Mononuclear cell (primary cell): Measurements from ENCODE around the gene FBXW8. TPM values are rescaled to one million over a fixed set of nuclear protein-coding genes. Genes with fewer than 3 reads are reported as not detected.
"Not testable (repeated sequence)": the region's sequence is repeated elsewhere in the genome, so short reads cannot be mapped to it uniquely, and the experiment has no call there.

Experiments used
- H3K27me3 ChIP-seq: 2 replicates; pipeline ENCODE4 v1.6.0; 2011; ENCODE audit warnings: low read length, control low read depth; ENCODE audit not compliant: insufficient read depth
- H3K4me1 ChIP-seq: 2 replicates; pipeline ENCODE4 v1.5.1; 2011; ENCODE audit warnings: mild to moderate bottlenecking, low read length, control low read depth; ENCODE audit not compliant: insufficient read depth
- H3K4me3 ChIP-seq: 2 replicates; pipeline ENCODE4 v1.5.1; 2011; ENCODE audit warnings: mild to moderate bottlenecking, low read length, moderate library complexity
- H3K9me3 ChIP-seq: 2 replicates; pipeline ENCODE4 v1.5.1; 2011; ENCODE audit warnings: low read depth, mild to moderate bottlenecking, control low read depth, low read length
- total RNA-seq: library from RNA; depleted of rRNA; stranded (reverse); fragments of >200 nt; gene quantifications from one replicate; pipeline ENCODE4 v1.2.3, GENCODE V29; 2012

Gene FBXW8
- total RNA-seq, 1 donor, result 5.2 TPM

DNA sequence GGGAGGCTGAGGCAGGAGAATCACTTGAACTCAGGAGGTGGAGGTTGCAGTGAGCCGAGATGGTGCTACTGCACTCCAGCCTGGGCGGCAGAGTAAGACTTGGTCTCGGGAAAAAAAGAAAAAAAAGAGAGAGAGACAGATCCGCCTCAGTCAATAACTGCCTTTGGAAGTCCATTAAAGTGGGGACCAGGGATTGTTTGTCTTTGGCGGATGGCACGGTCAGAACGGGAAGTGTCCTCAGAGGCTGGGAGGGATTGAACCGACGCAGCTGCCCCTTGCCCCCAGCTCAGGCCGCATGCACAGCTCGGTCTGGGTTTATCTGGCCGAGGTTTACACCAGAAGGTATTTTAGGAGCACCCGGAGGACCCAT, 134.0 kb downstream of the FBXW8 start:
- Histone ChIP-seq H3K27me3 (no peaks in the 10 kb centered on the region), H3K9me3 (no peaks in the 10 kb centered on the region), H3K4me1 (peaks cover 11% of the 10 kb centered on the region), H3K4me3 (no peak overlapping the region)

DNA sequence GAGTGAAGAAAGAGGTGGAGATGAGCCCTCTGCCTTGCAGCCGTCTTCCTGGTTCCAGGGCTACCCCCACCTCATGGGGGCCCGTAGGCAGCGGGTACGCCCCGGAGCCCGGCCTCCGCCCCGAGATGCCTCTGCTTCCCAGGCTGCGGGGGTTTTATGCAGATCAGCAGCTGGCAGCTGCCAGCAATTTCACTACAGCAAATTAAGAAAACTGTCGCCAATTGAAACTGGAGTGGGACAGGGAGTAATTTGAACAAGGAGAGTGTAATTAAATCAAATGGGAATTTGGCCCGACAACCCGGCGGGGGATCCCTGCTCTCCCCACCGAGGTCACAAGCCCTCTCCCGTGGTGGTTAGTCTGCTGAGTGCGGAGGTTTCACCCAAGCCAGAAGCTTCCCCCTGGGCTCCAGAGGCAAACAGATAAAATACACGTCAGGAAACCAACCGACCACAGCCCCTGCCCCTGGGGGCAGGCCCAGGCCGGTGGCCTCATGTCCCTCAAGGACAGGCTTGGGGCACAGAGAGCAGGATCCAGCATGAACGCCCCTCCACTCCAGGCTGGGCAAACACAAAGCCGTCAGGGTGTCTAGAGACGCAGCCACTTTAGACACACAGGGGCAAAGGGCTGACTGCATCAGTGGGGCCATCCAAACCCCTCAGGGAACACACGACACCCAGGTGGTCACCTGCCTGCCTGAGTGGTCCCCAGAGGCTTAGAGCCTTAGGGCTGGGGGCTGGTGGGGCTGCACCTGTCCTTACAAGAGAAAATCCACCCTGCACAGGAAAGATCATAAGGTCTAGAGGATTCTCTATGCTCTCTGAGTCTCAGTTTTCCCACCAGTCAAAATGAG, 134.6 kb downstream of the FBXW8 start:
- Histone ChIP-seq H3K27me3 (no peaks in the 10 kb centered on the region), H3K9me3 (no peaks in the 10 kb centered on the region), H3K4me3 (no peak overlapping the region), H3K4me1 (peaks cover 6% of the 10 kb centered on the region)

DNA sequence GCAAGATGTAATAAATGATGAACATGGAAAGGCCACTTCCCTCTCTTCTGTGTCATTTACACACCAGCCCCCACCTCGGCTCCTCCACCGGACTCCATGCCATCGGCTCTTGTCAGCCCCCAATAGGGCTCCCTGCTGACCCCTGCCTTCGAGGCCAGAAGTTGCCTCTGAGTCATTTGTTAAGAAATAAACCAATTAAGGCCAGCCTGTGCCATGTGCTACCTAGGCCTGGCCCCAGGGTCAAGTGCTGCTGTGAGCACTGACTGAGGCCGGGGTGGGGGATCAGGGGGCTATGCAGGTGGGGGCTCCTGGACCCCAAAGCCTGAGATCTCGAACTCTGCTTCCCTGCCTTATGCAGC, 135.2 kb downstream of the FBXW8 start:
- Histone ChIP-seq H3K27me3 (no peaks in the 10 kb centered on the region), H3K4me3 (no peak overlapping the region), H3K4me1 (peaks cover 6% of the 10 kb centered on the region), H3K9me3 (no peaks in the 10 kb centered on the region)

DNA sequence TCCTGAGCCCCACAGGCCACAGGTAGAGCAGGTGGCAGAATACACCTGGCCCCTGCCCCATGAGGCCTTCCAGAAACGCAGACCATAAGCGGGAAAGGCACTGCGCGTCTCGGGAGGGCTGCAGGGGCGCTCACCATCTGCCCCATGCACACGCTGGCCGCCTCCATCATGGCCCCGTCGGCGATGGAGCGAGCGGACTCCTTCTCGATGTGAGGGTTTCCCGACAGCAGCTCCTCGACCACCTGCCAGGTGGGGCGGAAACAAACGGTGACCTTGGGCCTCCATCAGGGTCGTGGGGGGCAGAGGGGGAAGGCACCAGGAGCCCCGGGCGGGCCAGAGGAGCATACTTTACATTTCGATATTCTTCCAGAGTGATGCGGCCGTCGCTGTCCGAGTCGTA, 135.7 kb downstream of the FBXW8 start:
- H3K4me1 ChIP-seq, result peaks cover 6% of the 10 kb centered on the region
- no peak overlapping the region for H3K4me3 ChIP-seq
- no peaks in the 10 kb centered on the region for H3K9me3 ChIP-seq
- no peaks in the 10 kb centered on the region for H3K27me3 ChIP-seq

DNA sequence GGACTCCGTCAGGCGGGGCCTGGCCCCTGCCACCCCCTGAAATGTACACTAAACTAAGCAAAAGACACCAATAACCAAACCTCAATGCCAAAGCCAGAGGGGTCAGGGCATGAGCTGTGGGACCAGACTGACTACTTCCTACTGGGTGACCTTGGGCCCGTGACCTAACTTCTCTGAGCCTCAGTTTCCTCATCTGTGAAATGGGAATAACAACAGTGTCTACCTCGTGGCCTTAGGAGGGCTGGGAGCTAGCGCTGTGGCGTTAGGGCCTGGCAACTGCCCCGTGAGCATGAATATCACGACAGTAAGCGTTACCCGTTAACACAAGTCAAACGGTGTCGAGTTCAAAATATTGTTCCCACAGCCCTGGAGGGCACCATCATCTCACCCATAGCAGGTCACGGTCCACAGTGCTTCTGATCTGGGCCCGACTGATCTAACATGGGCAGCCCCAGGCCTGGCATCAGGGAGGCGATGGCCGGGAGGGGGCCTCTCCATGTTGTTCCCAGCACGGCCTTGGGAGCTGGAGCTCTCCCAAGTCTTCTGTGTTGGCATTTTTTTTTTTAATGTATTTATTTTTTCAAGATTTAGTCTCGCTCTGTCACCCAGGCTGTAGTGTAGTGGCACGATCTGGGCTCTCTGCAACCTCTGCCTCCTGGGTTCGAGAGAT, 136.2 kb downstream of the FBXW8 start:
- no peaks in the 10 kb centered on the region for H3K27me3 ChIP-seq
- no peak overlapping the region for H3K4me3 ChIP-seq
- H3K4me1 ChIP-seq, result peaks cover 8% of the 10 kb centered on the region
- H3K9me3 ChIP-seq, result no peaks in the 10 kb centered on the region

DNA sequence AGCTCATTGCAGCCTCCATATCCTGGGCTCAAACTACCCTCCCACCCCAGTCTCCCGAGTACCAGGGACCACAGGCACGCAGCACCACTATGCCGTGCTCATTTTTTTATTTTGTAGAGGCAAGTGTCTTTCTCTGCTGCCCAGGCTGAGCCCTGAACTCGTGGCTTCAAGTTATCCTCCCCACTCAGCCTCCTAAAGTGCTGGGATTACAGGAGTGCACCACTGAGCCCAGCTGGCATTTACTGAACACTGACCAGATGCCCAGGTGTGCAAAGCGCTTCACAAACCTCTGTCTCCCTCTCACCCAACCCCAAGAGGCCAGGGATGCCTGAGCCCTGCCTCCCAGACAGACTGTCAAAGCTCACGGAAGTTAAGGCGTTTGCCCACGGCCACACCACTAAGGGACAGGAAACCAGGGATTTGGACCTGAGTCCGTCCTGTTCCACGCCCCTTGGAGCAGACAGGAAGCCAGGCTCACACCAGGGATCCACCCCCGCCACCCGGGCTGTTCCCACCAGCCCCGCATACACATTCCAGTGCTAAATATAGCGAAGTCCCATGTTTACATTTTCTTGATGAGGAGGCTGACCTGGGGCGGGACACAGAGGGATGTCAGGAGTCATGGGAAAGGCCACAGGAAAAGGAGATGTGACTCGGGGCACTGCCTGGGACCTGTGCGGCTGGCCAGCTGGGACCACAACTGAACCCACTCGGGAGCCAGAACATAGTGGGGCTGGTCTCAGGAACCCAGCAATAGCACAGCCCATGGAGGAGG, 137.2 kb downstream of the FBXW8 start:
- Histone ChIP-seq H3K4me3 (no peak overlapping the region), H3K9me3 (no peaks in the 10 kb centered on the region), H3K4me1 (peaks cover 16% of the 10 kb centered on the region)

DNA sequence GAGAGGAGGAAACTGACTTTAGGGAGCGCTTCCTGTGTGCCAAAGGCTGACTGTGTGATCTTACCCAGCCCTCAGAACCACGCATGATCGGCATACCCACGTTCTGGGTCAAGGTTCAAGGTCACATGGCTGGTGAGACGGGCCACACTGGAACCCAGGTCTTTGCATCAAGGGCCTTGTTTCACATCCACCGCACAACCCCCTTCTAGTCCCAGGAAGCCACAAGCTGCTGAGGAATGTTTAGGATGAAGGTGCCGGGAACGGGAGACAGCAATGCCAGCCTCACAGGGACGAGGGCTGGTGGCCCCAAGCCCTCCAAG, 137.8 kb downstream of the FBXW8 start:
- Histone ChIP-seq H3K4me1 (peaks cover 20% of the 10 kb centered on the region), H3K4me3 (no peak overlapping the region), H3K9me3 (no peaks in the 10 kb centered on the region), H3K27me3 (no peaks in the 10 kb centered on the region)

More for the DNA sequence above, 137.2 kb downstream of the FBXW8 start:
- no peaks in the 10 kb centered on the region for H3K27me3 ChIP-seq

DNA sequence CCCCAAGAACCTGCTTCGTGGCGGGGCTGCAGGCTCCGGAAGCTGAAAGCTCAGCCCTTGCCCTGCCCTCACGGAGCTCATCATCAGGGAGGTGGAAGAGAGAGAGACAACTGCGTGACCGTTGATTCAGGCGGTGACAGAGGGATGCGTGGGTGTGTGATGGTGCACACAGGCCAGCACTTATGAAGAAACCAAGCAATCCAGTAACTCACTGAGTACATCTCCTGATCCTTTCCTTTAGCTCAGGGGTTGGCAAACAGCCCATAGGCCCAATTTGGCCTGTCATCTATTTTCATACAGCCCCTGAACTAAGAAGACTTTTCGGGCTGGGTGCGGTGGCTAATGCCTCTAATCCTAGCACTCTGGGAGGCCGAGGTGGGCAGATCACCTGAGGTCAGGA, 138.5 kb downstream of the FBXW8 start:
- H3K4me3 ChIP-seq, result no peak overlapping the region
- no peaks in the 10 kb centered on the region for H3K27me3 ChIP-seq
- H3K9me3 ChIP-seq, result no peaks in the 10 kb centered on the region
- peaks cover 23% of the 10 kb centered on the region for H3K4me1 ChIP-seq

DNA sequence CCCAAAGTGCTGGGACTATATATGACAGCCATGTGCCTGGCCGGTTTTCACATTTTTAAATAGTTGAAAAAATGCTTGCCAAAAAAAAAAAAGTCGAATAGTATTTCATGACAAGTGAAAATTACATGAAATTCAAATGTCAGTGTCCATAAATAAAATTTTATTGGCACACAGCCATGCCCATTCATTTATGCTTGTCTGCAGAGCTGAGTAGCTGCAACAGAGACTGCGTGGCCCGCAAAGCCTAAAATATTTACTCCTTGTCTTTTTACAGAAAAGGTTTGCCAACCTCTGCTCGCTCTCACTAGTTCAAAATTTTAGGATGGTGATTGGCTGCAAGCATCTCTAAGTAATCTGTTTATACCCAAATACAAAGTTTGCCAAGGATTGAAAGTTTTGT, 139.3 kb downstream of the FBXW8 start:
- Histone ChIP-seq H3K4me1 (peaks cover 23% of the 10 kb centered on the region), H3K9me3 (no peaks in the 10 kb centered on the region), H3K27me3 (no peaks in the 10 kb centered on the region), H3K4me3 (no peak overlapping the region)

DNA sequence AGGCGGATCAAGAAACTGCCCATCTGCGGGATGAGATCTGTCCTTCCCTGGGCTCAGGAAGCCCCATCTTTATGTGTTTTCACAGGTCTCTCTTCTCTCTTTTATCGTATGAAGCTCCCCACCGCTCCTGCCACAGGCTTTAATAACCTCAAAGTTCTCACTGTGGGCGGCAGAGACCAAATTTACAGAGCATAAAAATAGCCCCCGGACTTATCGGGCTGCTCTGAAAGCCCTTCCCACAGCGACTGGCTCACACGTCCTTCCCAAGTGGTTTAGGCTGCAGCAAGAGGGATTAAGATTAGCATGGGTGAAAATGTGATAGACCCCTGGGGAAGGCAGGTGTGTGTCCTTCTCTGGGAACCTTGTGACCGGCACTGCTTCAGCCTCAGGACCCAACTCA, 140.6 kb downstream of the FBXW8 start:
- Histone ChIP-seq H3K27me3 (no peaks in the 10 kb centered on the region), H3K4me3 (no peak overlapping the region), H3K4me1 (peaks cover 16% of the 10 kb centered on the region), H3K9me3 (no peaks in the 10 kb centered on the region)

DNA sequence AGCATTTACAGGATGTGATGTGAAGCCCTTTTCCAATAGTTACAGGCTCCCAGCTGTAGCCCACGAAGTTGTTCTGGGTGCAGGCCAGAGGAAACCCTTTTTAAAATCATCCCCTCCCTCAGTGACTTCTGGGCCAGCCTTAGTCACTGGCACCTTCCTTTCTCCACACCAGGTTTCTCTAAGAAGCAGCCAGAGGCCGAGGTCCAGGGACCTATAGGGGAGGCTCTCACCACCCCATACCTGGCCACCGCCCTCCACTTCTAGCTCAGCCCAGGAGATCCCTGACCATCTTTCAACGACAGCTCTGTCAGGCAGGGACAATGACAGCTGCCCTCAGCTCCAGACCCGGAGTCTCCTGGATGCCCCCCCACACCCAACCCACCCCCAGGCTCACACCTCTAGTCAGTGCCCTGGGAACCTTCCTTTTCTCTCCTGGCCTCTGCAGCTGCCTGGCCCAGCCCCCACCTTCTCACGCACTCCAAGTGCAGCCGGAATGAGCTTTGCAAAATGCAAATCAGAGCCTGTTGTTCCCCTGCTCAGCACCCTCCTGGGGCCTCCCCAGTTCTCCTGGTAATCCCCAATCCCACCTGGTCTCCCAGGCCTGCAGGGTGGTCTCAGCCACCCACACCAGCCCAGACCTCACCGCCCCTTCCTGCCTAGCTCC, 141.8 kb downstream of the FBXW8 start:
- no peaks in the 10 kb centered on the region for H3K9me3 ChIP-seq
- H3K4me3 ChIP-seq, result no peak overlapping the region
- H3K27me3 ChIP-seq, result no peaks in the 10 kb centered on the region
- H3K4me1 ChIP-seq, result peaks cover 21% of the 10 kb centered on the region

DNA sequence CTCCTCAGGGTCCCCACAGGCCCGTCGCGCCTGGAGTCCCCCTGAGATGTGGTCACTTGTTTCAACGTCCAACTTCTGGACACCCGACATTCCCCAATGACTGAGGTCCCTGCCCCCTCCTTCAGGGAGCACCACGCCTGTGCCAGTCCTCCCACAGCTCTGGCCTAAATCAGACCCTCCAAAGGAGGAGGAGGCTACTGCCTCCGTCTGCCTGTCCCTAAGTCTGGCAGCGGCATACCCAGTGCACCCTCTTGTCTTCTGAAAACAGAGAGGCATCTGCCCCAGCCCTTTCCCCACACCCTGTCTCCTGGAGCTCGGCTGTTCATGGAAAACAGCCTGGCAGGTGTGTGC, 142.3 kb downstream of the FBXW8 start:
- H3K4me1 ChIP-seq, result peaks cover 26% of the 10 kb centered on the region
- no peaks in the 10 kb centered on the region for H3K27me3 ChIP-seq
- no peak overlapping the region for H3K4me3 ChIP-seq
- no peaks in the 10 kb centered on the region for H3K9me3 ChIP-seq

DNA sequence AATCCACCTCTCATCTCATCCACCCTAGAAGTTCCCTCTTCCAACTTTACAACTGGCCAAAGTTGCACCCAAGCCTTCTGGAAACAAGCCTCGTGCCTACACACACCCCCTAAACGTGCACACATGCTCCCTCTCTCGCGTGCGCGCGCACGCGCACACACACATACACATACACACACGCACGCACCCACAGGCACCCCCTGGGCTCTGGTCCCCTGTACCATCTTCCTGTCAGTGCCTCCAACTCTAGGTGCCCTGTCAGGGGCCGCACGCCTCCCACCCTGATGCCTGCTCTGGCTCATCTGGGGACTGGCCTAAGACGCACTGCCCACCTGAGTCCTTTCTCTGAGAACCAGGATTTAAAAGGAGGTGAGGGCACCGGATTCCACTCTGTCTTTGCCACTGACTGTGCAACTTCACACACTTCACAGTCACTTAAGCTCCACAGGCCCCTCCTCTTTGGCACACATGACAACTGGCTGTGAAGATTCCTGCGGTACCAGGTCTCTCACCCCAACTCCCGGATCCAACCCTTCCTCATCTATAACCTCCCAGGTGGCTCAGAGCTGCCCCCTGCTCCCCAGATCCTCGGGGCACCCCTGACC, 142.9 kb downstream of the FBXW8 start:
- Histone ChIP-seq H3K9me3 (no peaks in the 10 kb centered on the region), H3K4me1 (peaks cover 32% of the 10 kb centered on the region), H3K27me3 (no peaks in the 10 kb centered on the region), H3K4me3 (no peak overlapping the region)

DNA sequence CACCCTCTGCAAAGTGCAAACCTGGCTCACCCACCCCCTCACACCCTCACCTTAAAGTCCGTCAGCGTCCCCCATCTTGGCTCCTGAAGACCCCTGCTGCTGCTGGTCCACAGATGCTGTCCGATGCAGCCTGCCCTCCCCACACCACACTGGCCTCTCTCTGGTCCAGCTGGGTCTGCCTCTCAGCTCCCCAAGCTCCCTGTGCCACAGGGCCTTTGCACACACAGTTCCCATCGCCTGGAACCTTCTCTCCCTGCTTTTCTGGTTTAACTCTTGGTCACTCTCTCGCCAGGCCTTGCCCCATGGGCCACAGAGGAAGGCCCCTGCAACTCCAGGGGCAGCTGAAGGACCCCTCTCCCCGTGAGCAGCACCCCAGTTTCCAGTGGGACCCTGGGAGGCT, 143.5 kb downstream of the FBXW8 start:
- Histone ChIP-seq H3K27me3 (no peaks in the 10 kb centered on the region), H3K4me3 (no peak overlapping the region), H3K9me3 (no peaks in the 10 kb centered on the region), H3K4me1 (peaks cover 37% of the 10 kb centered on the region)

DNA sequence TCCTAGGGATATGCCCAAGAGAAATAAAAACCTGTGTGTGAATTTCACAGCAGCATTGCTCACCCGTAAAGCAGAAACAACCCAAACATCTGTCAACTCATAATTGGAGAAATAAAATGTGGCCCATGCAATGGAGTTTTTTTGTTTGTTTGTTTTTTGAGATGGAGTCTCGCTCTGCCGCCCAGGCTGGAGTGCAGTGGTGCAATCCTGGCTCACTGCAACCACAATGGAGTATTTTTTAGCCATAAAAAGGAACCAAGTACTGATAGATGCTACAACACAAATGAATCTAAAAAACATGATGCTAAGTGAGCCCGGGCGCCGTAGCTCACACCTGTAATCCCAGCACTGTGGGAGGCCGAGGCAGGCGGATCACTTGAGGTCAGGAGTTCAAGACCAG, 146.9 kb downstream of the FBXW8 start:
- peaks cover 64% of the 10 kb centered on the region for H3K4me1 ChIP-seq
- not testable (repeated sequence) for H3K4me3 ChIP-seq, H3K9me3 ChIP-seq, H3K27me3 ChIP-seq
